Activated CD4-positive, alpha-beta T cell treated with anti-CD3 and anti-CD28 coated beads, Interleukin-10, Interleukin-2, amounts not matched to agents 100 ng/mL and 50 ng/mL, durations not matched to agents 16 hours and 8 hours (primary cell): ENCODE data around the gene SIRT3.
A peak's percentile ranks its signal among the peaks of the same experiment; 100 is the strongest.

Experiments used
- DNase-seq: peaks from one replicate; pipeline ENCODE4 v3.0.0-alpha.2; 2020

Gene SIRT3

DNA sequence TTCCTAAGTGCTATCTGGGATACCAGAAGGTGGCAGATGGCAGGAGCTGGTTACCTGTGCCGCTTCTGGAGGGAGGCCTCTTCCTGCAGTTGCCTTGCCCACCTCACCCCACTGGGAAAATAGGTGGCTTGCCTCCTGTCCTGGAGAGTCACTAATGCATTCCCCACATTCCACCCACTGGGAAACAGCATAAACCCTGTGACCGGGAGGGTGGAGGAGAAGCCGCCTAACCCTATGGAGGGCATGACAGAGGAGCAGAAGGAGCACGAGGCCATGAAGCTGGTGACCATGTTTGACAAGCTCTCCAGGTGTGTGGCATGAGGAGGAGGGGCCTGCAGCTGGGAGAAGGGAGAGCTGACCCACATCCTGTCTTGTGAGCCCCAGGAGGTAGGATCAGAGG, 23.0 kb downstream of the SIRT3 start:
- DNase-seq: no peak

GRCh38 chr11:212150-213100, 23.7 kb downstream of the SIRT3 start:
- no peak for DNase-seq

DNA sequence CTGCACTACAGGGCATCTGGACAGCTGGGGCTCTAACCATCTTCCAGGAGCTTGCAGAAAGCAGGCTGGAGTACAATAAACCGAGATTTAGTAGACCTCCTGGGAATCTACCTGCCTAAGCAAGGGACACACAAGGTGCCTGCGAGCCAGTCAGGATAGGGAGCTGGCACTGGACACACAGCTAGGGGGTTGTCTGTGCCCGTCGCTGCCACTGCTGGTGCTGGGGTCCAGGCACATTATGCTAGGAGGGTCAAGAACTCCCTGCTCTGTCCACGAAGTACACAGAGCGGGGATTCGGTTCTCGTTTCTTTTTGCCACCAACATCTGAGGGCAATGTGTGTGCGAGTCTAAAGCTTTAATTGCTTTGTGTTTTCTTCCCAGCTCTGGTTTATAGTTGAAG, 24.4 kb downstream of the SIRT3 start:
- DNase-seq: no peak

- DNase-seq: no peak
These were observed 24.8 kb downstream of the SIRT3 start for GRCh38 chr11:211295-211694.

DNA sequence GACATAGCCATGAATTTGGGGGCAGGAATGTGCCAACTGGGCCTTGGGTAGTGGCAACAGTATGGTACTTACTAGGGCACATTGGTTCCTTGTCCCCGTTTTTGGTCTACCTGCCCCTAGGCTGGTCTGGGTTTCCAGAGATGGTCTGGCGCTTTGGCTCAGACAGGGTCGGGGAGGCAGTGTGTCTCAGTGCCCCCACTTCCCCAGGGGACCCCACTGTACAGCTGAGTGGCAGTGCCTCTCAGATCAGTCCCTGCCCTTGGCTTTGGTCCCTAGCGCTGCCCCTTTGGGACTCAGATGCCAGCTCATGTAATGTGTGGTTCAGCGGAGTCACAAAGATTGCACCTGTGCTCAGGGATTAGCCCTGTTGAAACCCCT, 25.4 kb downstream of the SIRT3 start:
- no peak for DNase-seq

DNA sequence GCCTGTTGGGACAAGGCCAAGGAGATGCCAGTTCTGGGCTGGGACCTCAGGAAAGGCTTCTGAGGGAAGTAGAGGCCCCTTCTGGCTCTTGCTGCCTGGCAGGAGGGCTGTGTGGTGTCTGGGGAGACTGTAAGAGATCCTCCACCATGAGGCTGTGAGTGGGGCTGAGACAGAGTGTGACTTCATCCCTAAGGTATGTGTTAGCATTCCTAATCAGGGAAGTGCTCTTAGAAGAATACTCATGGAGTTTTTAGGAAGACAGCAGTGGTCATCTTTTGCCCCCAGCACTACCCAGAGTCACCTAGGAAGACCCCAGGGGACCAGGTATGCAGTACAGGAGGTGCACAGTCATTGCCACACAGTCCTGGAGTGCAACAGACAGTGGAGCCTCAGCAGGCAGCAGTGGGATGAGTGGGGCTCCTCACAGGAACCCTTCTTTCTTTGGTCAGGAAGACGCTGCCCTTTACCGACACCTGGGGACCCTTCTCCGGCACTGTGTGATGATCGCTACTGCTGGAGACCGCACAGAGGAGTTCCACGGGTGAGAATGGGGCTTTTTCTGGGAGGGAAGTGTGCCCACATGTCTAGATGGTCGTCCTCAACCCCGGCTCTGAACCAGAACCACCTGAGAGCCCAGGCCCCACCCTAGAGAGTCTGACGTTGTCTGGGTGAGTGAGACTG, 25.9 kb downstream of the SIRT3 start:
- no peak for DNase-seq

DNA sequence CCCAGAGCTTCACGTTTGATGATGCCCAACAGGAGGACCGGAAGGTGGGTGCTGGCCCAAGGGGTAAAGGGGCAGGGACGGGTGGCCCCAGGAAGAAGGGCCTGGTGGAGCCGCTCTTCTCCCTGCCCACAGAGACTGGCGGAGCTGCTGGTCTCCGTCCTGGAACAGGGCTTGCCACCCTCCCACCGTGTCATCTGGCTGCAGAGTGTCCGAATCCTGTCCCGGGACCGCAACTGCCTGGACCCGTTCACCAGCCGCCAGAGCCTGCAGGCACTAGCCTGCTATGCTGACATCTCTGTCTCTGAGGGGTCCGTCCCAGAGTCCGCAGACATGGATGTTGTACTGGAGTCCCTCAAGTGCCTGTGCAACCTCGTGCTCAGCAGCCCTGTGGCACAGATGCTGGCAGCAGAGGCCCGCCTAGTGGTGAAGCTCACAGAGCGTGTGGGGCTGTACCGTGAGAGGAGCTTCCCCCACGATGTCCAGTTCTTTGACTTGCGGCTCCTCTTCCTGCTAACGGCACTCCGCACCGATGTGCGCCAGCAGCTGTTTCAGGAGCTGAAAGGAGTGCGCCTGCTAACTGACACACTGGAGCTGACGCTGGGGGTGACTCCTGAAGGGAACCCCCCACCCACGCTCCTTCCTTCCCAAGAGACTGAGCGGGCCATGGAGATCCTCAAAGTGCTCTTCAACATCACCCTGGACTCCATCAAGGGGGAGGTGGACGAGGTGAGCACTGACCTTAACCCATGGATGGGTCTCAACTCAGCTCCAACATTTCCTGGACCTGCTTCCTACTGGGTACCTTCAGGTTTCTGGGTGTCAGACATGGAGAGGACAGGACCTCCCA, 26.6 kb downstream of the SIRT3 start:
- no peak for DNase-seq

GRCh38 chr11:208917-209260, 27.3 kb downstream of the SIRT3 start:
- no peak for DNase-seq

DNA sequence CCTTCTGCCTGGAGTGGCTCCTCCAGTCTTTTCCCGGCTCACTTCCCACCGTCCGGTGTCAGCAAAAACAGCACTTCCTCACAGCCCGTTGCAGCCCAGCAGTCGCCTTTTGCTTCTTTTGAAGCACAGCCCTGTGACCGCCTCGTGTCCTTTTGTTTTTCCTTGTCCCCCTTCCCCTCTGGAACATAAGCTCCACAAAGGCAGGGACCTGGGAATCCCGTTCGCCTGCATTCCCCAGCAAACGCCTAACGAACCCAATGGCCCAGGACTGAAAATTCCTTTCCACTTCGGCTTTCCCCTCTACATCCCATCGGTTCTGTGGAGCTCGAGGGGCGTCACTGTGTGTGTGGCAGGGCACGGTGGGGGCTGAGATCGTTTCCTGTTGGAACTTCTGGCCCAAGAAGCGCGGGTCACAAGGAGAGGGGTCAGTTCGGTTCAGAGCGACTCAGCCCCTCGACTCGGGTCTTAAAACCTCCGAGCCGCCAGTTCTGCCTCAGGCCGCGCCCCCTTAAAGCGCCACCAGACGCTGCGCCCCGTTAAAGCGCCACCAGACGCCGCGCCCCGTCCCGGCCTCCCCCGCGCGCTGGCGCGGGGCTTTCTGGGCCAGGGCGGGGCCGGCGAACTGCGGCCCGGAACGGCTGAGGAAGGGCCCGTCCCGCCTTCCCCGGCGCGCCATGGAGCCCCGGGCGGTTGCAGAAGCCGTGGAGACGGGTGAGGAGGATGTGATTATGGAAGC, 27.8 kb downstream of the SIRT3 start:
- DNase-seq: peak; percentile 87

- no peak for DNase-seq
These were observed 28.3 kb downstream of the SIRT3 start for GRCh38 chr11:207863-208180.

DNA sequence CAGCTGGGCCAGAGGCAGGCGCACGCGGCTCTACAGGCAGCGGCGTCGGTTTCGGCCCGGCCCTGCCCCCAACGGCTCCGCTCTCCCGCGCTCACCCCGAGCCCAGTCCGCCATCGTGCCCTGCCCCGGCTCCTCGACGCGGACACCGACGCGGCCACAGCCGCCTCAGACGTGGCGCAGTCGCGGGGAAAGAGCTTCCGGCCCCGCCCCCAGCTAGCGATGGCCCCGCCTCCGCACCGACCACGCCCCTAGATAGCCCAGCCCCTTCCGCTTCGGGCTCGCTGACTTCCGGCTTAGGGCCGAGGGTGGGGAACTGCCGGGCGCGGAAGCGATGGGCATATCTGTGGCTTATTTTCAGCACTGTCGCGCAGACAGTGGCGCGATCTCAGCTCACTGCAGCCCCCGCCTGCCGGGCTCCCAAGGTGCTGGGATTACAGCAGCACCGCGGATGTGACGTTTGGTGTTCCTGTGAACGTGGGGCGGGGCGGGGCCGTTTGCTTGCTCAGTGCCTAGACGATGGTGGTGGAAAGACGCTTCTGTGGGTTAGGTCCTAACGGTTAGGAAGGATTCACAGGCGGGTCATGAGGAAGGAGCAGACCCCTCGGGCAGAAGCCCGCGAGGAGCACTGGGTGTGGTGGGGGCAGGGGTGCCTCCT, 28.8 kb downstream of the SIRT3 start, which contains the start of the genes BET1L and RIC8A:
BET1L (minus strand) TSS at position 192 of the 655 bp plus-strand sequence; CDS start at position 114, 78 bp downstream.
RIC8A (plus strand) TSS at position 501 of the 655 bp plus-strand sequence. CDS start 1,147 bp downstream, outside the sequence.
- peak; percentile 99 for DNase-seq

DNA sequence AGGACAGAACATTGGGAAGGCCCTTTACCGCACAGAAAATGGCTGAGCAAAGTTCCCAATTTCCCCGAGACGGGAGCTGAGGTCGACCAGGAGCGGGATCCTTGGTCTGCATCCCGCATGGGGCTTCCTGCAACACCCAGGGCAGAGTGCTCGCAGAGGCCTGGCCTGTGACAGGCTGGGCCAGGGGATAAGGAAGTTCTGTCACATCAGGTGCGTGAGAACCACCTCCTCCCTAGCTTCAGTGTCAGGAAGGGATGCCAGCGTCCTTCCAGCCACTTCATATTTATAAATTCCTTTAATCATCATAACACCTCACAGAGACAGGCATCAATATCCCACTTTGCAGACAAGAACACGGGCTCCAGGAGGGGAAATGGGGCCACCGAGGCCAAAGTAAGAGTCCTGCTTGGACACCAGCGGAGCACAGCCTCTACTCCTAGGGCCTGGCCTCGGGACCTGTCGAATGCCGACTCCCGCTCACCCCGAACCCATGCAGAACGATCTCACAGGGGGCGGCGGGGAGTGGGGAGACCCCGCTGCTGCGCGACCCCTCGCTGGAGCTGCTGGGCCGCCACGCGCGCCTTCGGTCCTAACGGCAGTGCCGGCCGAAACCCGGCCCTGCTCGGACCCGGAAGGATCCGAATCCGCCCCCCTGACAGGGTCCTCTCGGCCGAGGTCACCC, 29.5 kb downstream of the SIRT3 start:
- peak; percentile 38 for DNase-seq

GRCh38 chr11:206002-206384, 30.1 kb downstream of the SIRT3 start:
- no peak for DNase-seq

DNA sequence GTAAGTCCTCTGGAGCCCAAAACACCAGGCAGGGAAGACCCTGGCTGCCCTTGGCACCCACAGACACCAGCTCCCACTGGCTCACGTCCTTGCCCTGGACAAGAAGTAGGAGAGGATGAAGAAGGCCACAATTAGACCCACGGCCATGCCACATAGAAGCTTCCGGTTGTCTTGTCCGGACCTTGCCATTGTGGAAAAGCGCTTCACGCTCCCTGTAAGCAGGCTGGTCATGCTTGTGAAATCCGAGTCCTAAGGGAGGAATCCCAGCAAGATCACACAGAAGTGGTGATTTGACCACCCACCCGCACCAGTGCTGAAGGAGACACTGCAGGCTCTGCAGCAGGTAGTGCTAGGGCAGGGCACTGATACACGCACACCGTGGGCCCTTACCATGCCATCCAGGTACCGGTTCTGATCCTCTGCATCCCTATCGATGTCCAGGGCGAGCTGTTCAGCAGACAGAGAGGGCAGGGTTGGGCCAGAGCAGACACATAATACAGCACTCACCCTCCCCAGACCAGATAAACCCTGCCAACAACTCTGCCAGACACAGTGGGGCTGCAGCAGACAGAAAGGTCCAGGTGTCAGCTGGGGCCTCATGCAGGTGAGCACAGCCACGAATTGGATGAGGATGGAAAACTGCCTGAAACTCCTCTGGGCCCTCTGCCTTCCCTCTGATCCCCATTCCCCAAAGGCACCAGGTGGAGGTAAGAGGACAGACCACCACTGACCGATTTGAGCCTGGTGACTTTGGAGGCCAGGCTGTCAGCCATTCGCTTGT, 30.7 kb downstream of the SIRT3 start:
- no peak for DNase-seq

DNA sequence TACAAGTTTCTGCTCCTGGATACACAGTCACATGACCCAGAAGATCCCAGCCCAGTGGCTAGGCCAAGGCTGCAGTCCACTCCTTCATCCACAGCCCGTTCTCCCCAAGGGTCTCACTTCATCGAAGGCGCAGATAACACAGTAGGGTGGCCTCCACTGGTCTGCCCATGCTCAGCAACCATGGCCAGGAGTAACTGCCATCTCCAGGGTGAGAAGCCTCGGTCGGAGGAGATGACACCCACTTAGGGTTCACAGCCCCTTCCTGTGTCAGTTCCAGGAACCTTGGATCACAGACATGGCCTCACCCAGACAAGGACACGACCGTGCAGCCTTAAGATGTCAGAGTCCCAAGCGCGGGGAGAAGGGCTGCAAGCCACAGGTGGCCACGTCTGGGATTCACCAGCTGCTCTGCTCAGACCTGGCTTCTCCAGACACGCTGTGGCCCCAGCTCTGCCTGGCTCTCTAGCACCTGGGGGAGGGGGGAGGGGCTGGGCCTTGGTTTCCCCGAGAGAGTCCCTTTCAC, 31.5 kb downstream of the SIRT3 start:
- DNase-seq: no peak

- no peak for DNase-seq
These were observed 32.1 kb downstream of the SIRT3 start for GRCh38 chr11:203945-204586.

GRCh38 chr11:203056-203944, 32.8 kb downstream of the SIRT3 start:
- DNase-seq: no peak

GRCh38 chr11:202490-202889, 33.7 kb downstream of the SIRT3 start:
- no peak for DNase-seq

DNA sequence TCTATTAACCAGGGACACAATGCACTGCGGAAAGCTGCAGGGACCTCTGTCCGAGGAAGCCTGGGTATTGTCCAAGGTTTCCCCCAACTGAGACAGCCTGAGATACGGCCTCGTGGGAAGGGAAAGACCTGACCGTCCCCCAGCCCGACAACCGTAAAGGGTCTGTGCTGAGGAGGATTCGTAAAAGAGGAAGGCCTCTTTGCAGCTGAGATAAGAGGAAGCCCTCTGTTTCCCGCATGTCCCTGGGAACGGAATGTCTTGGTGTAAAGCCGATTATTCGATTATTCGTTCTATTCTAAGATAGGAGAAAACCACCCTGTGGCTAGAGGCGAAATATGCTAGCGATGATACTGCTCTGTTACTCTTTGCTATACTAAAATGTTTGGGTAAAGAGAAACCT, 34.2 kb downstream of the SIRT3 start:
- DNase-seq: no peak
